CD1c-positive myeloid dendritic cell (primary cell): ENCODE results near the gene CABLES2.
"Not testable (repeated sequence)": the region's sequence is repeated elsewhere in the genome, so short reads cannot be mapped to it uniquely, and the experiment has no call there.

Experiments used
- DNase-seq: peaks from one replicate; pipeline ENCODE4 v3.0.0-alpha.2; 2016; ENCODE audit errors: extremely low spot score

The CABLES2 gene

GRCh38 chr20:62436692-62437091 lies 29.6 kb upstream of the CABLES2 start:
- no peak for DNase-seq

- DNase-seq = no peak
Measured at GRCh38 chr20:62433658-62434497, 26.8 kb upstream of the CABLES2 start.

- DNase-seq = no peak
Measured at GRCh38 chr20:62430866-62431447, 23.9 kb upstream of the CABLES2 start.

GRCh38 chr20:62430311-62430853 lies 23.3 kb upstream of the CABLES2 start:
- no peak for DNase-seq

GRCh38 chr20:62429455-62430310 lies 22.6 kb upstream of the CABLES2 start:
- no peak for DNase-seq

- DNase-seq = no peak
Measured at GRCh38 chr20:62428396-62429295, 21.6 kb upstream of the CABLES2 start.

- no peak for DNase-seq
Measured at GRCh38 chr20:62428002-62428372, 20.9 kb upstream of the CABLES2 start.

- no peak for DNase-seq
Measured at GRCh38 chr20:62427172-62428001, 20.3 kb upstream of the CABLES2 start, which contains the start of gene RBBP8NL. TSS of gene RBBP8NL (minus strand) at chr20:62427539. CDS start at chr20:62419647, 7,892 bp downstream.

- no peak for DNase-seq
Measured at GRCh38 chr20:62426699-62427131, 19.6 kb upstream of the CABLES2 start.

GRCh38 chr20:62426059-62426348 lies 18.9 kb upstream of the CABLES2 start:
- DNase-seq = not testable (repeated sequence)

- DNase-seq = no peak
Measured at GRCh38 chr20:62425281-62426058, 18.4 kb upstream of the CABLES2 start.

GRCh38 chr20:62424249-62425107 lies 17.4 kb upstream of the CABLES2 start:
- no peak for DNase-seq

GRCh38 chr20:62423326-62423706 lies 16.2 kb upstream of the CABLES2 start:
- no peak for DNase-seq

- DNase-seq = no peak
Measured at GRCh38 chr20:62422636-62423325, 15.7 kb upstream of the CABLES2 start.

GRCh38 chr20:62421716-62421990 lies 14.6 kb upstream of the CABLES2 start:
- DNase-seq = no peak

- no peak for DNase-seq
Measured at GRCh38 chr20:62420846-62421715, 14.0 kb upstream of the CABLES2 start.

GRCh38 chr20:62419759-62420158 lies 12.7 kb upstream of the CABLES2 start:
- DNase-seq = no peak
